GM12874 (cell line): ENCODE measurements around the gene GPR107.

ENCODE experiments used
- CTCF ChIP-seq: IDR thresholded peaks from 2 replicates; pipeline ENCODE4 v1.5.1; 2011; ENCODE audit warnings: low read depth, mild to moderate bottlenecking, control low read depth, low read length, moderate library complexity; ENCODE audit not compliant: insufficient read depth

GPR107 gene

DNA sequence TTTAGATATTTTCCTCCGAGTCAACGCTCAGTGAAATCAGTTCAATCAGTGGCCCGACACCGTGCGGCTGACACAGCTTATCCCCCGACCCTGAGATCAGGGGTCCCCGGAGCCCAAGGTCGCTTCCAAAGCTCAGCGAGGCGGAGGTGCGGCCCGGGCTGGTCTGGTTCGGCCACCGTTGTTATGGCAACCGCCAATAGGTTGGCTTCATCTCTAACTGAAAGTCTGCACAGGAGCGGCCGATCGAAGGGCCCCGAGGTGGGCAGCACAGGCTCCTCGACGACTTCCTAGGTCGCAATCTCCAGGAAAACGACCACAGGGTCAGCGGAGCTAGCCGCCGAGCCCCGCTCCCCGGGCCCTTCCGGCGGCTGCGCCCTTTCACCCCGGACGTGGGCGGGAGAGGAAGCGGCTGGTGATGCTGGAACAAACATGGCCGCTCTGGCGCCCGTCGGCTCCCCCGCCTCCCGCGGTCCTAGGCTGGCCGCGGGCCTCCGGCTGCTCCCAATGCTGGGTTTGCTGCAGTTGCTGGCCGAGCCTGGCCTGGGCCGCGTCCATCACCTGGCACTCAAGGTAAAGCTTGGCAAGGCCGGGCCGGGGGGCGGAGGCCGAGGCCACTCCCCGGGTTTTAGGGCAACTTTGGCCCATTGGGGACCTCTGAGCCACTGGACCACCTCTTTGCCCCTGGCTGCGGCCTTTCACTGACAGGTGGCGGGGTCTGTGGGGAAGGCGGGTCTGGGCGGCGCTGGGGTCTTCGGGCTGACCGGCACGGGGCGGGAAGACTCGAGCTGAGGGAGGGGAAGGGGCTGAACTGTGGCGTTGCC lies at the start of gene GPR107:
Gene GPR107, plus strand, starts transcription at position 403 of the 821 bp plus-strand sequence. Its CDS starts 27 bp downstream, at position 430.
- TF ChIP-seq CTCF: no peak

DNA sequence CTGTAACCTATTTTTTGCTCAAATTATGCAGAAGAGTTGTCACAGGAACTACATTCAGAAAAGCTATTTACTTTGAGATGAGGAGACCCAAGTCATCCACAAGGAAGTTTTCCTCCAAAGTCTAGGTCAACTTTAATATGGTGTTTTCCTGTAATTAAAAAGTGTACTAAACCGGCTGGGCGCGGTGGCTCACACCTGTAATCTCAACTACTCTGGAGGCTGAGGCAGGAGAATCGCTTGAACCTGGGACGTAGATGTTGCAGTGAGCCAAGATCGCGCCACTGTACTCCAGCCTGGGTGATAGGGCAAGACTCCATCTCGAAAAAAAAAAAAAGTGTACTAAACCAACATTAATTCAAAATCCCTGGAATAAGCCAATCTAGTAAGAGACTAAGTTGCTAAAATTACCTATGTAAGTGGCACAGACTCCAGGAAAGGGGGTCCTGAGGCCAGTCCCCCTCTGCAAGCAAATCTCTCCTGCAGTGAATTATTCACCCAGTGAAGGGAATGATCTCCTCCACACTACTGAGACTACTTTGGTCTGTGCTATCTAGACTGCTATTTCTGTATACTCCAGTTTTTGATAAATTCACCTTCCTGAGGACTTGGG lies 49.7 kb upstream of the GPR107 start:
- no peak for TF ChIP-seq CTCF

DNA sequence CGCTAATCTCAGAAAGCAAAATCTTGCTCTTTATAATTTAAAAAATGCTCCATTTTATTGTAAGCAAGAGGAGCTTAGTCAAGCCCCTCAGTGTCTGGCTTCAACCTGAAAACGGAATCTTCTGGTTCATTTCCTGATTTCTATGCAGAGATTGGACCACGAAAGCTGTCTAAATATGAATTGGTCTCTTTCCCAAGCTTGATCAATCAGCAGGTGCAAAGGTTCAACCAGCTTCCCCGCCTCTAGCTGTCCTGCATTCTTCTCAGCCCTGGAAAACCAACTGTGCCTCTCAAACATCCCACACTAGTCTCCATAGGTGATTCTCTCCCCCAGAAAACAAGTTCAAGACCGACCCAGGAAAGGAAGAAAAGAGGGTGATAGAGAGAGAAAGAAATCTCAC lies 45.2 kb upstream of the GPR107 start:
- no peak for TF ChIP-seq CTCF

DNA sequence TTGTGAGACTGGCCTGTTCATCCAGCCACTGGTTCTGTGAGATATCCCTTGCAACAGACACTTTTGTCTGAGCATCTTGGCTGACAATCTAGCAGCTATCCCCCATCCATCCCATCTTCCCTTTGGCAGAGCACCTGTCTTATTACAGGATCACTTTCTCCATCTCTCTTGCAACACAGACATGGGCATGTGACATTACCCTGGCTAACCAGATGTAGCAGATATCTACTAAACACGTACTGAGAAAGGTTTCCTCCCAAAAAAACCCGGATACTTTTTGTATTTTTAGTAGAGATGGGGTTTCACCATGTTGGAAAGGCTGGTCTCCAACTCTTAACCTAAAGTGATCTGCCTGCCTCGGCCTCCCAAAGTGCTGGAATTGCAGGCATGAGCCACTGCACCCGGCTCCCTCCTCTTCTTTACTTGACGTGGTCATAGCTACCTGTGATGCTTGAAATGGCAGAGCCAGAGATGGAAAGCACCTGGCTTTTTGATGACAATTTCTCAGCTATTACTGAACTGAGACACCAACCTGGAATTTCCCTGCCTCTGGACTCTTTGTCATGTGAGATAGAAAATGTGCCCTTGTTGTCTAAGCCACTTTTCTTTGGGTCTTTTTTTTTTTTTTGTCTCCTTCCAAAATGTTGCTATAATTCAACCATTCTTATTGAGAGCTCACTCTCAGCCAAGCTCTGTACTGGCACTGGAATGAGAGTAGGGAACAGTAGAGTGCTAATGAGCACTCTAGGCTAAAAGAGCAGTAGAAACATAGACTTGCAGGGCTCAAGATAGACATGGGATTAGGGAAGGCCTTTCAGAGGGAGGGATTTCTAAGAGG lies 43.3 kb upstream of the GPR107 start:
- no peak for TF ChIP-seq CTCF

DNA sequence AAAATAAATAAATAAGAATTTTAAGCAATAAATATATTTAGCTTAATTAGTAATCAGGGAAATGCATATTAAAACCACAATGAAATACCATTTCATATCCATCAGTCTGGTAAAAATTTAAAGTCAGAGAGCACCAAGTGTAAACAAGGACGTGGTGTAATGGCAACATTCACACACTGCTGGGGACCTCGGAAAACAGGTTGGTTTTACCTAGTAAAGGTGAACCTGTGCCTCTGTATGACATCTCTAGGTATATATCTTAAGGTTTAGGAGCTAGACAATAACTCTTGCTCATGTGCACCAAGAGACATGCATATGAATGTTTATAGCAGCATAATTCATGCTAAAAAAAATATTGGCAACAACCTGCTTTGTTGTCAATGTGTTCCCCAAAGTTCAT lies 40.4 kb upstream of the GPR107 start:
- no peak for TF ChIP-seq CTCF

- no peak for TF ChIP-seq CTCF
Observed at GRCh38 chr9:130015353-130016019, 38.2 kb upstream of the GPR107 start.
